Stimulated activated CD8-positive, alpha-beta memory T cell treated with anti-CD3 and anti-CD28 coated beads, Interleukin-15, amount 100 ng/mL, for 24 hours (primary cell): ENCODE data around the gene ABT1.
A peak's percentile ranks its signal among the peaks of the same experiment; 100 is the strongest.

Experiments
- DNase-seq: peaks from one replicate; pipeline ENCODE4 v3.0.0-alpha.2; 2020; ENCODE audit warnings: low read depth

Gene ABT1

DNA sequence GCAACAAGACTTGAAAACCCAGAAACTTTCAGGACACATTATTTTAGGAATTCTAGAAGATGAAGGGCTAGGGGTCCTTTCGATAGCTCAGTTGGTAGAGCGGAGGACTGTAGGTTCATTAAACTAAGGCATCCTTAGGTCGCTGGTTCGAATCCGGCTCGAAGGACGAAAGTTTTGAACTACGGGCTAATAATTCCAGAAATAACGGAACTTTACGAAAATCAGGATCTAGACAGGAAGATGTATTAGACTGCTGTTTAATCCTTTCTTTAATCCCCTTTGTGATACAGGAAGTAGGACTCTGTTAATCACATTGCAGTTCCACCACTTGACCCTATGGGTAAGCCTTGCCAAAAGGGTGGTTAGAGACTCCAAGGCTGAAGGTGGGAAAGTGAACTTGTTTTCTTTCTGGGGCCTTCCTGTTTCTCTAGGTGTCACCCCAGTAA, 21.2 kb upstream of the ABT1 start:
- no peak for DNase-seq

DNA sequence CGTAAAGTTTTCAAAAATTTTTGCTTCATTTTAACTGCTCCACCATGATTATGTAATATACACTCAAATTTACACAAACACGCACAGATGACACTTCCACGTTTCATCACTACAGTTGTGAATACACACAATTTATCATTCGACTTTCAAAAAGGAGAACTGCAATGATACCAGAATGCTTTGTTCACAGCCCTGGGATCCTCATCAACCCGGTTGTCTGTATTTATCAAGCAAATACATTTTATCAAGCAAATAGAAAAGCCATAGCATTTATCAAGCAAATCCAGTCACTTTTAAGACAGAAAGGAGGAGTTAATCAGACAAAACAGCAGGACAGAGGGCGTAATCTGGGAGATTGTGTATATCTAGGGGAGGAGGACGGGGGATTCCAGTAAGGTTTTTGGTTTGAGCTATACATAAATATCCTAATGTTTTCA, 20.3 kb upstream of the ABT1 start:
- DNase-seq = no peak

- no peak for DNase-seq
Measured at GRCh38 chr6:26576929-26577719, 19.6 kb upstream of the ABT1 start.

- no peak for DNase-seq
Measured at GRCh38 chr6:26577720-26578072, 19.1 kb upstream of the ABT1 start.

DNA sequence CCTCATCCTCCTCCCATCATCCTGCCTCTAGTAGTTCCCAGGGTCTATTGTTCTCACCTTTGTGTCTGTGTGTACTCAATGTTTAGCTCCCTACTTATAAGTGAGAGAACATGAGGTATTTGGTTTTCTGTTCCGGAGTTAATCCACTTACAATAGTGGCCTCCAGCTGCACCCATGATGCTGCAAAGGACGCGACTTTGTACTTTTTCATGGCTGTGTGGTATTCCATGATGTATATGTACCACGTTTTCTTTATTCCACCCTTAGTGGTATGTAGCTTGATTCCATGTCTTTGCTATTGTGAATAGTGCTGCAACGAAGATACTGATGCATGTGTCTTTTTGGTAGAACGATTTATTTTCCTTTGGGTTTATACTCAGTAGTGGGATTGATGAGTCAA, 18.5 kb upstream of the ABT1 start:
- DNase-seq = no peak

DNA sequence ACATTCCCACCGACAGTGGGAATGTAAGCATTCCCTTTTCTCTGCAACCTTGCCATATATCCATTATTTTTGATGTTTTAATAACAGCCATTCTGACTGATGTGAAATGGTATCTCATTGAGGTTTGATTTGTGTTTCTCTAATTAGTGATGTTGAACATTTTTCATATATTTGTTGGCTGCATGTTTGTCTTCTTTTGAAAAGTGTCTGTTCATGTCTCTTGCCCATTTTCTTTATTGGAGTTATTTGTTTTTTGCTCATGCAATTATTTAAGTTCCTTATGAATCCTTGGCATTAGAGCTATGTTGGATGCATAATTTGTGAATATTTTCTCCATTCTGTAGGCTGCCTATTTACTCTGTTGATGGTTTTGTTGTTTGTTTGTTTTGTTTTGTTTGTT, 18.0 kb upstream of the ABT1 start:
- DNase-seq = no peak

- DNase-seq = no peak
Measured at GRCh38 chr6:26581164-26581915, 15.4 kb upstream of the ABT1 start.

DNA sequence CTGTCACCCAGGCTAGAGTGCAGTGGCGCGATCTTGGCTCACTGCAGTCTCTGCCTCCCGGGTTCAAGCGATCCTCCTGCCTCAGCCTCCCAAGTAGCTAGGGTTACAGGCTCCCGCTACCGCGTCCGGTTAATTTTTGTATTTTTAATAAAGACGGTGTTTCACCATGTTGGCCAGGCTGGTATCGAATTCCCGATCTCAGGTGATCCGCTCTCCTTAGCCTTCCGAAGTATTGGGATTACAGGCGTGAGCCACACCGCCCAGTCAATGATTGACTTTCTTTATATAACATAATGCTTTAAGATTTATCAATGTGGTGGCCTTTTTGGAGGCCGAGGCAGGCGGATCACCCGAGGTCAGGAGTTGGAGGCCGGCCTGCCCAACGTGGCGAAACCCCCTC, 7.8 kb upstream of the ABT1 start:
- DNase-seq = no peak

DNA sequence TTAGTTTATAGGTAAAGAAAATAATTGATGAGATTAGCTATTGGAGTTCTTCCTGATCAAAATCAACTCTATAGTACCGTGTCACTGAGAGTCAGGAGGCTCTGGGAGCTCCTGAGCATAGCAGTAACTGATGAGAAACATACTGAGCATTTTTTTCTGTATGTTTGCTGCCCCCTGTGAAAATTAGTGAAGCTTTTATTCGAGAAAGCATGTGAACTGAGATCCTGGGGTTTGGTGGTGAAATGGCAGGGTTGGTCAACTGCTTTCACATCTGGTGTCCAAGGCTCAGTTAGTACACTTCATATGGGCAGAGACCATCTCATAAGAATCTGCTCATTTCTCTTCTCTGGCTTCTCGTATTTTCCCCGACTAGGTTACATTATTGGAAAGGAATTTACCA, 4.1 kb upstream of the ABT1 start:
- DNase-seq = no peak

DNA sequence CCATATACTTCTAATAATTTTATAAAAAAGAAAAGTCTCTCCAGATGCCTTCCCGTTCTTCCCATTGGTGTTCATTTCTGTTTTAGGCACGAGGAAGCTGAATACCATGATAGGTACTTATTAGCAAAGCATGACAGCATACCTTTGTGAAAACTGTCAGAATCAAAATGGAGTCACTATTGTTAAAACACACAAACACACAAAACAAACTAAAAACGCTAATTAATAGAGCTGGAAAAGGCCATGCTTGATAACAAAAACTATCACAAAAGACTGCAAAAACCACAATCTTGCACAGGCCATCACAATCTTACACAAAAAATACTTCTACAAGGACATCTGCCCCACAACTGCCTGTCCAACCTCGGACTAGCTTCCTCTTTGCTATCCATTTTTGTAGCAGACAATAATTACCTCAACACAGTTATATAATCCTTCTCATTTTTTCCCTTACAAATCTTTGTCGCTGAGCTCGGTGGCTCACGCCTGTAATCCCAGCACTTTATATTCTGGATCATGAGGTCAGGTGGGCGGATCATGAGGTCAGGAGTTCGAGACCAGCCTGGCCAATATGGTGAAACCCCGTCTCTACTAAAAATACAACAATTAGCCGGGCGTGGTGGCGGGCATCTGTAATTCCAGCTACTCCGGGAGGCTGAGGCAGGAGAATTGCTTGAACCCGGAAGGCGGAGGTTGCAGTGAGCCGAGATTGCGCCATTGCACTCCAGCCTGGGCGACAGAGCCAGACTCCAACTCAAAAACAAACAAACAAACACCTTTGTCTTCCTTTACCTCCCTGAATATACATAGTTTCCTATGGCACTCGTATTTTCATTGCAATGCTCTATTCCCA, 3.2 kb upstream of the ABT1 start:
- no peak for DNase-seq

- no peak for DNase-seq
Measured at GRCh38 chr6:26594131-26594498, 2.6 kb upstream of the ABT1 start.

DNA sequence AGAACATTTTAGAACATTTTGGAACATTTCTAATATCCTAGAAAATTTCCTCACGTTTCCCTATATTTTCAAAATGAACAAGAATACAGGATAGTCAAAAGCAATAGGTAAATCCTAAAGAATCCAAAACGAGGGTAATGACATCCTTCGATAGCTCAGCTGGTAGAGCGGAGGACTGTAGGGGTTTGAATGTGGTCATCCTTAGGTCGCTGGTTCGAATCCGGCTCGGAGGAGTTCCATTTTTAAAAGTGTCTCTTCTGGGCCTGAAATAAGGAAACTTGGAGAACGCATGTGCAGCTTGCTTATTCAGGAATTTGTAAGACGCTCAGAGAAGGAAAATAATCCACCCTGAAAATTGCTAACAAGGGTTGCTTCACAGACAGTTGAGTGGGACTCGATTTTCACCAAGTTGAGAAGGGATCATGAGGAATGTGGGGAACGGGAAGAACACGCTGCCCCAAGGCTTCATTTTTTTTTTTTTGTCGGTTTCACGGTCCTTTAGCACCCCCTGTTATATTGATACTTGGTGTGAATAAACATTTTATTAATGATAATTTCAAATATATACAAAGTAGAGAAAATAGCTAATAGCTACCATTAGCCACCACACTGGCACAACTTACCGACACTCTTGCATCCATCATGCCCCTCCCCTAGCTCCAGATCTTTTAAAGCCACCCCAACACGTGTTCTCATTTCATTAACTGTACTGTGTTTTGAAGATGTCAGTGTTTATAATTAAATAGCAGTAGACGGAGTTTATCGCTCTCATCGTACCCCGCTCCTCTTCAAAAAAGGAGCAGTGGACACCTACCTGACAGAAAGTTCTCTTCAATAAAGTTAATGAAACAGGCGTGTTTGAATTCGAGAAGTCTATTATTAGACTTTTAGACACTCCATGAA, 1.8 kb upstream of the ABT1 start:
- no peak for DNase-seq

GRCh38 chr6:26595669-26596269, 984 bp upstream of the ABT1 start:
- DNase-seq = peak; percentile 91

- no peak for DNase-seq
Measured at GRCh38 chr6:26597389-26597766, 625 bp downstream of the ABT1 start.

- no peak for DNase-seq
Measured at GRCh38 chr6:26597821-26598220, 1.1 kb downstream of the ABT1 start.

DNA sequence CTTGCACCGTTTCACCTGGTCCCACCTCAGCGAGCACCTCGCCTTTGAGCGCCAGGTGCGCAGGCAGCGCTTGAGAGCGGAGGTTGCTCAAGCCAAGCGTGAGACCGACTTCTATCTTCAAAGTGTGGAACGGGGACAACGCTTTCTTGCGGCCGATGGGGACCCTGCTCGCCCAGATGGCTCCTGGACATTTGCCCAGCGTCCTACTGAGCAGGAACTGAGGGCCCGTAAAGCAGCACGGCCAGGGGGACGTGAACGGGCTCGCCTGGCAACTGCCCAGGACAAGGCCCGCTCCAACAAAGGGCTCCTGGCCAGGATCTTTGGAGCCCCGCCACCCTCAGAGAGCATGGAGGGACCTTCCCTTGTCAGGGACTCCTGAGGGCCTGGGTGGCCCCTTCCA, 1.5 kb downstream of the ABT1 start:
- no peak for DNase-seq

DNA sequence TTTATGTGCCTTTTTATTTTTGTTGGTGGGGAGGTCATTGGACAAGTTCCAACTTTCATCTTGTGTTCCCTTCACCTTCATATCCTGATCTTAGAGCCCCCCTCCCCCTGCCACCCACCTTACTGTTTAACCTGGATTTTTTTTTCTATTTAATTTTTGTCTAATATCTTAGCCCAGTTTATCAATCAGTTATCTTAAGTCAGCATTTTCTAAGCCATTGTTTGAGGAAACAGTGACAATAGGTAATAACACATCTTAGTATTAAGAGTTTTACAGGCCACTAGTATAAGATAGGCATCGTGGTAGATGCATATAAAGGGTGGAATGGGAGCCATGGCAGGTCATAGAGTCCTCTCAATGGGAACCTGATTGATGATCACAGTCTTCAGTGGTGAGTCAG, 2.4 kb downstream of the ABT1 start:
- DNase-seq = no peak

DNA sequence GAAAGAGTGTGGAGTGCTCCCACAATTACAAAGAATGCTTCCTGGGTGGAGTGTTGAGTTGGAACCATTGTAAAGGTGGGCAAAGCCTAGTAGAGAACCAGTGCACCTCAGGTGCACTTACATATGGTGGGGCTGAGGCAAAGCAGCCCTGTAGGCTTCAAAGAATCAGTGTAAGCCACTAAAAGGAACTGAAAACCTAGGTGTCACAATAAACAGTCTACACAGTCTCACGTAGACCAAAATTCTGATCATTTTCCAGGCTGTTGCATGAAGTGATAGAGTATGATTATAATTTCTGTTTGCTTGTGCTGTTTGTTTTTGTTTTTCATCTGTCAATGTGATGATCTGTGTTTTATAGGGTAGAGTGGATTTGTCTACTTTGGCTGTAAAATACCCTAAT, 2.8 kb downstream of the ABT1 start:
- DNase-seq = no peak

DNA sequence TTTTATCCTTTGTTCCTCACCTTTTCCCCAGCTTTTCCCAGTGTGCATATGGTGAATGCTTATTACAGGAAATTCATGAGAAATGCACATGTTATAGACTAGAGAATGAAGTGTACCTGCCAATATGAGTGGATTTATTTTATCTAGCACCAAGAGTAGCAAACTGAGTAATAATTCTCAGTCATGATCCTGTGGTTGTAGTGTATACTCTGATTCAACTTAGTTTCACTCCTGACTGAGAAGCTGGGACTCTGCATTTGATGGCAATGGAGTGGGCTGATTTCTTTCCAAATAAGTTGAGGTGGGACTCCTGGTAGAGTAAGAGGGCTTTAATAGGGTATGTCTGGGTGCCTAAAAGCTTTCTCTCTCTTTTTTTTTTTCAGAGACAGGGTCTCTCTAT, 4.0 kb downstream of the ABT1 start:
- DNase-seq = no peak

- DNase-seq = no peak
Measured at GRCh38 chr6:26602262-26602661, 5.5 kb downstream of the ABT1 start.

DNA sequence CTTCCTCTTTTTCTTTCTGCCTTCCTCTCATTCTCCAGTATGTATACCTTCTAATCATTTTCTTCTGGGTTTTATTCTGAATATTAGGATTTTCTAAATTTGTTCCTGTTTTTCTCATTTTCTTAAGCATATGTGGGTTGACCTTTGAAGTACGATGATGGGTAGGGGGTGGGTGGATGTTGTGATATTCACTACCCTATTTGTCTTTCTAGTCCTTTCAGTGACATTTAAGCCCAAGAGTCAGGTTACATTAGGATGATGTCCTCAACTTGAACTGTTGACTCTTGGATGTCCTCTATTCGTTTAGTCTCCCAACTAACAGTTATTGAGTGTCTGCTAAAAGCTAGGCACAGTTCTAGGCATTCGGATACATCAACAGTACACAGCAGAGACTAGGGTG, 7.3 kb downstream of the ABT1 start:
- no peak for DNase-seq
